OCI-LY7 (cell line): ENCODE data around the gene HMG20A.

Experiments
- EZH2phosphoT487 ChIP-seq: fragments of 200-600 bp; sonication (generic); IDR thresholded peaks from 2 replicates; pipeline ENCODE4 v1.6.1; 2018; ENCODE audit warnings: low read depth, borderline replicate concordance, mild to moderate bottlenecking, mixed run types, antibody characterized with exemption, low read length, moderate library complexity, mixed read lengths
- TF ChIP-seq, protein P1 (sequence below): fragments of 200-600 bp; sonication (generic); conservative IDR thresholded peaks from 2 replicates; pipeline ENCODE4 v1.5.1; 2014; ENCODE audit warnings: mild to moderate bottlenecking, antibody characterized with exemption, low read length, moderate library complexity, mixed read lengths

DNA sequence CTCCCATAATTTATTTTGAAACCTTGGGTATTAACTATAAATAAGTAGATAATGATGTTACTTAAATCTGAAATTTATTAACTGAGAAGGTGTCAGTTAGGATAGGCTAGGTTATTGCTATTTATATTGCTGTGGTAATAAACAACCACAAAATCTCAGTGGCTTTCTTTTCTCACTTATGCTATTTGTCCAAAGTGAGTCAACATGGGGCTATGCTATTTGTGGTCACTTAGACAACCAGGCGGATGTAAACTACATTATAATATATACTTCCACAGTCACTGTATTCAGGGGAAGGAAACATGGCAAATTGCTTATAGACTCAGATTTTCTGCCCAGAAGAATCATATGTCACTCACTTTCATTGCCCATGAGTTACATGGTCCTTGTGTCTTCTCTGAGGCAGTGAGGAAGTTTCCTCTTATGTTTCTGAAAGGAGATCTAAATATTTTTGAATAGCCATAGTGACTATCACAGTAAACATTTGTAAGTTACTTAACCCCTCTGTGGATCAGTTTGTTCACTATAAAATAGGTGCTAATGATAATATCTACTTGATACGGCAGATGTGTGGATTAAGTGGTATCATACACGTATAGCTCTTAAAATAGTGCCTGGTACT lies 19.8 kb downstream of the HMG20A start:
- TF ChIP-seq, protein P1, sequence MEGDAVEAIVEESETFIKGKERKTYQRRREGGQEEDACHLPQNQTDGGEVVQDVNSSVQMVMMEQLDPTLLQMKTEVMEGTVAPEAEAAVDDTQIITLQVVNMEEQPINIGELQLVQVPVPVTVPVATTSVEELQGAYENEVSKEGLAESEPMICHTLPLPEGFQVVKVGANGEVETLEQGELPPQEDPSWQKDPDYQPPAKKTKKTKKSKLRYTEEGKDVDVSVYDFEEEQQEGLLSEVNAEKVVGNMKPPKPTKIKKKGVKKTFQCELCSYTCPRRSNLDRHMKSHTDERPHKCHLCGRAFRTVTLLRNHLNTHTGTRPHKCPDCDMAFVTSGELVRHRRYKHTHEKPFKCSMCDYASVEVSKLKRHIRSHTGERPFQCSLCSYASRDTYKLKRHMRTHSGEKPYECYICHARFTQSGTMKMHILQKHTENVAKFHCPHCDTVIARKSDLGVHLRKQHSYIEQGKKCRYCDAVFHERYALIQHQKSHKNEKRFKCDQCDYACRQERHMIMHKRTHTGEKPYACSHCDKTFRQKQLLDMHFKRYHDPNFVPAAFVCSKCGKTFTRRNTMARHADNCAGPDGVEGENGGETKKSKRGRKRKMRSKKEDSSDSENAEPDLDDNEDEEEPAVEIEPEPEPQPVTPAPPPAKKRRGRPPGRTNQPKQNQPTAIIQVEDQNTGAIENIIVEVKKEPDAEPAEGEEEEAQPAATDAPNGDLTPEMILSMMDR: no peak
- TF ChIP-seq EZH2phosphoT487: no peak
